SK-N-SH (cell line): ENCODE results near the gene TMEM232.
"Not testable (repeated sequence)": the region's sequence is repeated elsewhere in the genome, so short reads cannot be mapped to it uniquely, and the experiment has no call there.

Experiments used
- CTCF ChIP-seq: fragments of 200-600 bp; sonication (generic); IDR thresholded peaks from 2 replicates; pipeline ENCODE4 v1.6.1; 2017; ENCODE audit warnings: antibody characterized with exemption, mild to moderate bottlenecking, moderate library complexity
- GABPA ChIP-seq: IDR thresholded peaks from 2 replicates; pipeline ENCODE4 v1.4.0; 2012; ENCODE audit warnings: low read depth, mild to moderate bottlenecking
- IRF3 ChIP-seq: fragments of 150-350 bp; IDR thresholded peaks from 2 replicates; pipeline ENCODE4 v1.6.1; 2016; ENCODE audit warnings: mild to moderate bottlenecking, low read depth, low read length
- JUND ChIP-seq: IDR thresholded peaks from 2 replicates; pipeline ENCODE4 v1.4.0; 2012
- MXI1 ChIP-seq: IDR thresholded peaks from 2 replicates; pipeline ENCODE4 v1.6.1; 2012; ENCODE audit warnings: mild to moderate bottlenecking, low read depth, low read length, improper control_type of control experiment
- RFX5 ChIP-seq: IDR thresholded peaks from 2 replicates; pipeline ENCODE4 v1.6.1; 2012; ENCODE audit warnings: mild to moderate bottlenecking, improper control_type of control experiment, low read length
- TCF12 ChIP-seq: IDR thresholded peaks from 2 replicates; pipeline ENCODE4 v1.4.0; 2012
- USF1 ChIP-seq: IDR thresholded peaks from 2 replicates; pipeline ENCODE4 v1.4.0; 2012; ENCODE audit warnings: low read depth, borderline replicate concordance

DNA sequence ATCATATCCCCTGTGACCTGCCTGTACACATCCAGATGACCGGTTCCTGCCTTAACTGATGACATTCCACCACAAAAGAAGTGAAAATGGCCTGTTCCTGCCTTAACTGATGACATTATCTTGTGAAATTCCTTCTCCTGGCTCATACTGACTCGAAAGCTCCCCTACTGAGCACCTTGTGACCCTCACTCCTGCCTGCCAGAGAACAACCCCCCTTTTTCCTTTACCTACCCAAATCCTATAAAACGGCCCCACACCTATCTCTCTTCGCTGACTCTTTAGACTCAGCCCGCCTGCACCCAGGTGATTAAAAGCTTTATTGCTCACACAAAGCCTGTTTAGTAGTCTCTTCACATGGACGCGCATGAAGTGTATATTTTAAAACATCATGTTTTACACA, 191.3 kb downstream of the TMEM232 start:
- TF ChIP-seq CTCF, USF1, TCF12, MXI1, JUND, GABPA, IRF3, RFX5: not testable (repeated sequence)
